Mucosa of gallbladder (tissue), 1 donor: ENCODE results near the gene ZNF235. TPM values are rescaled to one million over a fixed set of nuclear protein-coding genes. Genes with fewer than 3 reads are reported as not detected.
"Not testable (repeated sequence)": the region's sequence is repeated elsewhere in the genome, so short reads cannot be mapped to it uniquely, and the experiment has no call there.

Experiments used
- DNase-seq: peaks from one replicate; pipeline ENCODE4 v3.0.0-alpha.2; 2020; ENCODE audit warnings: low spot score
- total RNA-seq: library from RNA; stranded (reverse); gene quantifications from one replicate; pipeline ENCODE4 v1.2.1, GENCODE V29; 2021
- donor health status: DM: no; HTN: no; CAD: no.

Gene ZNF235
- total RNA-seq, 1 donor from 2014 or later: 6.8 TPM

- no peak for DNase-seq
Observed at GRCh38 chr19:44255705-44256411, 49.0 kb downstream of the ZNF235 start.

- DNase-seq: no peak
Observed at GRCh38 chr19:44254496-44254895, 50.3 kb downstream of the ZNF235 start.

- DNase-seq: not testable (repeated sequence)
Observed at GRCh38 chr19:44253392-44253791, 51.4 kb downstream of the ZNF235 start.

GRCh38 chr19:44252332-44252731 lies 52.5 kb downstream of the ZNF235 start:
- not testable (repeated sequence) for DNase-seq

- DNase-seq: no peak
Observed at GRCh38 chr19:44236384-44236783, 68.4 kb downstream of the ZNF235 start.

Other genes starting within 250 kb of the ZNF235 start
- gene ZNF284, start 232.9 kb downstream of the ZNF235 start, total RNA-seq: 3.7 TPM
- gene ZNF224, start 210.7 kb downstream of the ZNF235 start, total RNA-seq: 32.8 TPM
- gene ZNF225, start 191.6 kb downstream of the ZNF235 start, total RNA-seq: 6.3 TPM
- 11.3 TPM for gene ZNF234, start 163.5 kb downstream of the ZNF235 start, total RNA-seq
- gene ZNF226, start 139.9 kb downstream of the ZNF235 start, total RNA-seq: 28.7 TPM
- gene ZNF227, start 92.5 kb downstream of the ZNF235 start, total RNA-seq: 20.6 TPM
- 3.1 TPM for gene ZNF233, start 45.1 kb downstream of the ZNF235 start, total RNA-seq
- gene ZNF112, start 51.7 kb upstream of the ZNF235 start, total RNA-seq: 6.0 TPM
- 5.5 TPM for gene ZNF285, start 96.6 kb upstream of the ZNF235 start, total RNA-seq
- 7.3 TPM for gene ZNF229, start 143.4 kb upstream of the ZNF235 start, total RNA-seq
- 8.2 TPM for gene ZNF180, start 195.5 kb upstream of the ZNF235 start, total RNA-seq
- gene CEACAM20, start 224.7 kb upstream of the ZNF235 start, total RNA-seq: 0.12 TPM